Endothelial cell (in vitro differentiated cells): ENCODE measurements around the gene RPL7L1. TPM values are rescaled to one million over a fixed set of nuclear protein-coding genes. Genes with fewer than 3 reads are reported as not detected.

Experiments
- DNase-seq: peaks from one replicate; pipeline ENCODE4 v3.0.0; 2021; ENCODE audit warnings: low spot score
- H3K27ac Mint-ChIP-seq: one replicate; pipeline ENCODE4 v1.8.0; 2021; ENCODE audit warnings: mixed read lengths, inconsistent platforms; ENCODE audit not compliant: unreplicated experiment
- H3K27me3 Mint-ChIP-seq: one replicate; pipeline ENCODE4 v1.8.0; 2021; ENCODE audit warnings: mild to moderate bottlenecking, moderate library complexity, mixed read lengths, inconsistent platforms; ENCODE audit not compliant: unreplicated experiment
- H3K36me3 Mint-ChIP-seq: one replicate; pipeline ENCODE4 v1.8.0; 2021; ENCODE audit warnings: mild to moderate bottlenecking, low read depth, mixed read lengths, inconsistent platforms; ENCODE audit not compliant: unreplicated experiment
- H3K4me1 Mint-ChIP-seq: one replicate; pipeline ENCODE4 v1.8.0; 2021; ENCODE audit warnings: mild to moderate bottlenecking, mixed read lengths, inconsistent platforms; ENCODE audit not compliant: unreplicated experiment
- H3K4me3 Mint-ChIP-seq: one replicate; pipeline ENCODE4 v1.8.0; 2021; ENCODE audit warnings: mild to moderate bottlenecking, mixed read lengths, inconsistent platforms; ENCODE audit not compliant: unreplicated experiment
- H3K9me3 Mint-ChIP-seq: one replicate; pipeline ENCODE4 v1.8.0; 2021; ENCODE audit warnings: mixed read lengths, inconsistent platforms; ENCODE audit not compliant: unreplicated experiment
- CTCF ChIP-seq: fragments of 200-600 bp; sonication (generic); IDR thresholded peaks from one replicate; pipeline ENCODE4 v1.5.0; 2021; ENCODE audit warnings: antibody characterized with exemption; ENCODE audit not compliant: unreplicated experiment
- total RNA-seq: library from RNA; stranded (reverse); fragmentation: NEBNext Ultra II Directional; extraction: Animal tissue kit (Norgen Biotek cat#: 25700); gene quantifications from one replicate; pipeline ENCODE4 v1.2.1, GENCODE V29; 2021; ENCODE audit not compliant: unreplicated experiment

Gene RPL7L1
- total RNA-seq, 1 donor from 2014 or later = 58.1 TPM

DNA sequence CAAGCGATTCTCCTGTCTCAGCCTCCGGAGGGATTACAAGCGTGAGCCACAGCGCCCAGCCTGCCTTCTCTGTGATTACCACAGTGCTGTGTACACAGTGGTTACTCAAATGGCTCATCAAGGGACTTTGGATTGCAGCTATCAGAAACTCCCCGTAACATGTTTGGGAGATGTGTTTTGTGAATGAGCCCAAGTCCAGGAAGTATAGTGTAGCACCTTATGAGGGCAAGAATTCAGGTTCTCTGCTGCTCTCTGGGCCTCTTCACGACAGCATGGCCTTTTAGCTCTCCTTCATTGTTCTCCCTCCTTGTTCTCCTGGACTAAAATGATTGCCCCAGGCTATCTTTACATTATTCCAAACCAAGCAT is 34.1 kb upstream of the RPL7L1 start:
- Mint-ChIP-seq H3K4me1 (peaks cover 6% of the 10 kb centered on the region), H3K36me3 (no peaks in the 10 kb centered on the region), H3K9me3 (no peaks in the 10 kb centered on the region), H3K27me3 (peaks cover 5% of the 10 kb centered on the region), H3K27ac (no peak overlapping the region), H3K4me3 (no peak overlapping the region)
- no peak for DNase-seq
- TF ChIP-seq CTCF = no peak

DNA sequence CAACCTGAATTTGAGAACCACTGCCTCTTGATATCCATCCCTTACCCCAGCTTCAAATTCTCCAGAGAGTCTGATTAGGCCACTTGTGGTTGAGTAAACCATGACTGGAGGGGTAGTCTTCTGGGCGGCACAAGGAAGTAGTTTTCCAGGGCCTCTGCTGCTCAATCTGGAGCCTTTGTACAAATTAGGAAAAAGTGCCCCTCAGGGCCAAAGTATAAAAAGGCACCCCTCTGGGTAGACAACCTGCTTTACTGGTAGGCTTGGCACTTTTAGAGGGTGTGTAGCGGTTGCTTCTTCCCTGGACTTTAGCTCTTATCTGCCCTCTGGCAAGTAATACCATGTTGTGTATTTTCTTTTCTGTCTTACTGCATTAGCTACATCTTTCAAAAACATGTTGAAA is 32.9 kb upstream of the RPL7L1 start:
- TF ChIP-seq CTCF = no peak
- no peaks in the 10 kb centered on the region for H3K9me3 Mint-ChIP-seq
- H3K27me3 Mint-ChIP-seq = peaks cover 5% of the 10 kb centered on the region
- H3K4me3 Mint-ChIP-seq = no peak overlapping the region
- H3K36me3 Mint-ChIP-seq = no peaks in the 10 kb centered on the region
- DNase-seq = no peak
- H3K4me1 Mint-ChIP-seq = peaks cover 6% of the 10 kb centered on the region
- H3K27ac Mint-ChIP-seq = no peak overlapping the region

DNA sequence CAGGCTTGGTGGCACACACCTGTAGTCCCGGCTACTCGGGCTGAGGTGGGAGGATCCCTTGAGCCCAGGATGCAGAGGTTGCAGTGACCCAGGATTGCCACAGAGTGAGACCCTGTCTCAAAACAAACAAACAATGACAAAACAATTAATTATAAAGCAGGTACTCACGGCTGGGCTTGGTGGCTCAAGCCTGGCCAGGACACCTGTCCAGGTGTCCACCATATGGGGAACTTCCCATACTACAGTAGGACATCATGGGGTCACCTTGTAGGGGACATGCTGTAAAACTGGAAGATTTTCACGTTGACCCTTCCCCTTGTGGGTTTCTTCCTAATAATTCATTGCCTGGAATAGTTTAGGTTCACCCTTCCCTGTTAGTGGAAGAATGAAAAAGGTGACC is 30.7 kb upstream of the RPL7L1 start:
- H3K4me3 Mint-ChIP-seq = no peak overlapping the region
- H3K27me3 Mint-ChIP-seq = peaks cover 2% of the 10 kb centered on the region
- no peaks in the 10 kb centered on the region for H3K36me3 Mint-ChIP-seq
- DNase-seq = no peak
- no peak for TF ChIP-seq CTCF
- H3K27ac Mint-ChIP-seq = no peak overlapping the region
- no peaks in the 10 kb centered on the region for H3K9me3 Mint-ChIP-seq
- H3K4me1 Mint-ChIP-seq = no peaks in the 10 kb centered on the region

- Mint-ChIP-seq H3K27ac (no peak overlapping the region), H3K4me3 (no peak overlapping the region), H3K4me1 (no peaks in the 10 kb centered on the region), H3K27me3 (no peaks in the 10 kb centered on the region), H3K36me3 (no peaks in the 10 kb centered on the region), H3K9me3 (no peaks in the 10 kb centered on the region)
- no peak for TF ChIP-seq CTCF
- DNase-seq = no peak
Observed at GRCh38 chr6:42851599-42851998, 27.8 kb upstream of the RPL7L1 start.

DNA sequence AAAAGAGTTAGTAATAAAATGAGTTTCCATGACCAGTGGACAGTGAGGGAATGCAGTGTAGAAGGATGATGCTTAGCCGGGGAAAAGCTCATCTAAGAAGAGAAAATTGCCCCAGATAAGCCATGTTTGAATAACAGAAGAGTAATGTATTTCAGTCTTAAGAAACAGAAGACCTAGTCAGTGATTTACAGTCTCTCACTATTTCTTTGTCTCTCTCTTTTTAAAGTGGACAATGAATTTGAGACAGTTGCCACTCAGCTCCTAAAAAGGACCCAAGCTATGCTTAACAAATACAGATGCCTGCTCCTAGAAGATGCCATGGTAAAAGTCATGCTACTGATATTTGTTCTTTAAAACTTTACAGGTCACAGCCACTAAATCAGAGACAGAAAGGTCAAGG is 19.4 kb upstream of the RPL7L1 start:
- Mint-ChIP-seq H3K27me3 (no peaks in the 10 kb centered on the region), H3K27ac (no peak overlapping the region)
- no peak for DNase-seq

More for the DNA sequence above, 19.4 kb upstream of the RPL7L1 start:
- no peaks in the 10 kb centered on the region for H3K9me3 Mint-ChIP-seq
- peaks cover 14% of the 10 kb centered on the region for H3K36me3 Mint-ChIP-seq
- no peak for TF ChIP-seq CTCF
- no peaks in the 10 kb centered on the region for H3K4me1 Mint-ChIP-seq
- no peak overlapping the region for H3K4me3 Mint-ChIP-seq
